Naive thymus-derived CD4-positive, alpha-beta T cell (primary cell): Measurements from ENCODE around the gene SQOR. TPM values are rescaled to one million over a fixed set of nuclear protein-coding genes. Genes with fewer than 3 reads are reported as not detected.

Experiments used
- ATAC-seq: fragments of 150-1000 bp; cut with Tn5 transposase; 2 replicates; pipeline ENCODE4 v1.10.0; 2021; ENCODE audit warnings: mild to moderate bottlenecking, moderate library complexity
- CTCF ChIA-PET: fragments of 350-600 bp; sonication (Branson Sonifier 250); formaldehyde crosslinking; loops from one replicate; lab custom pipeline; 2021; ENCODE audit warnings: antibody characterized with exemption; lab: Charles Lee
- POLR2A ChIA-PET: fragments of 350-600 bp; sonication (Branson Sonifier 250); formaldehyde crosslinking; loops from one replicate; lab custom pipeline; 2021; ENCODE audit warnings: antibody characterized with exemption, inconsistent platforms; lab: Charles Lee
- DNase-seq, 9 donors: peaks; one replicate each; pipeline versions ENCODE4 v3.0.0 to v3.0.0-alpha.2; 2020 to 2022; ENCODE audit warnings: mixed read lengths in 1 of 9
- H3K27ac ChIP-seq: one replicate; pipeline ENCODE4 v1.7.0; 2013; ENCODE audit warnings: mild to moderate bottlenecking, low read depth, low read length, moderate library complexity
- H3K27me3 ChIP-seq, 2 donors: one replicate each; pipeline ENCODE4 v1.7.0; 2013; ENCODE audit warnings: low read length in 2 of 2, mild to moderate bottlenecking in 2 of 2, moderate library complexity in 2 of 2; ENCODE audit not compliant: control insufficient read depth in 2 of 2, insufficient read depth in 2 of 2
- H3K36me3 ChIP-seq, 3 experiments: 1 replicate in 2 of 3; 2 replicates in 1 of 3; pipeline ENCODE4 v1.7.0; 2013; ENCODE audit warnings: low read length in 3 of 3, mild to moderate bottlenecking in 3 of 3, moderate library complexity in 1 of 3; ENCODE audit not compliant: insufficient read depth in 3 of 3, control insufficient read depth in 2 of 3
- H3K4me1 ChIP-seq, 2 donors: one replicate each; pipeline ENCODE4 v1.7.0; 2013; ENCODE audit warnings: low read length in 2 of 2, mild to moderate bottlenecking in 2 of 2, moderate library complexity in 1 of 2; ENCODE audit not compliant: control insufficient read depth in 2 of 2, insufficient read depth in 2 of 2
- H3K4me3 ChIP-seq: 2 replicates; pipeline ENCODE4 v1.7.0; 2013; ENCODE audit warnings: mild to moderate bottlenecking, low read length
- H3K9me3 ChIP-seq, 3 experiments: 1 replicate in 2 of 3; 2 replicates in 1 of 3; pipeline ENCODE4 v1.7.0; 2013; ENCODE audit warnings: low read length in 3 of 3; ENCODE audit not compliant: control insufficient read depth in 2 of 3
- H3K27ac Mint-ChIP-seq, 9 donors: one replicate each; pipeline ENCODE4 v1.8.0; 2020 to 2022; ENCODE audit warnings: mixed read lengths in 9 of 9, mild to moderate bottlenecking in 8 of 9, moderate library complexity in 5 of 9, inconsistent platforms in 2 of 9
- H3K27me3 Mint-ChIP-seq, 5 donors: one replicate each; pipeline ENCODE4 v1.8.0; 2021 to 2022; ENCODE audit warnings: mixed read lengths in 5 of 5, mild to moderate bottlenecking in 1 of 5
- H3K36me3 Mint-ChIP-seq, 5 donors: one replicate each; pipeline ENCODE4 v1.8.0; 2020 to 2022; ENCODE audit warnings: mixed read lengths in 5 of 5, mild to moderate bottlenecking in 3 of 5, inconsistent platforms in 1 of 5
- H3K4me1 Mint-ChIP-seq, 7 donors: one replicate each; pipeline ENCODE4 v1.8.0; 2020 to 2022; ENCODE audit warnings: mixed read lengths in 7 of 7, mild to moderate bottlenecking in 3 of 7, inconsistent platforms in 1 of 7
- H3K4me3 Mint-ChIP-seq, 10 donors: one replicate each; pipeline ENCODE4 v1.8.0; 2020 to 2022; ENCODE audit warnings: mild to moderate bottlenecking in 10 of 10, mixed read lengths in 10 of 10, moderate library complexity in 6 of 10, inconsistent platforms in 2 of 10
- H3K9me3 Mint-ChIP-seq, 11 donors: one replicate each; pipeline ENCODE4 v1.8.0; 2020 to 2022; ENCODE audit warnings: mixed read lengths in 11 of 11, mild to moderate bottlenecking in 4 of 11, inconsistent platforms in 1 of 11, moderate library complexity in 1 of 11
- intact Hi-C, 2 donors: fragments of 100-400 bp; cut with micrococcal nuclease; formaldehyde crosslinking; loops; one replicate each; pipeline ENCODE4 v1.15.1; 2023
- polyA plus RNA-seq, 2 donors: library from polyadenylated mRNA; unstranded; fragments of 300-500 nt; fragmentation: Illumina TruSeq; gene quantifications; one replicate each; pipeline ENCODE4 v1.2.3, GENCODE V29; 2021
- total RNA-seq, 6 experiments: library from RNA in 5 of 6; stranded (reverse) in 5 of 6; gene quantifications; 1 replicate in 5 of 6; 2 replicates in 1 of 6; pipeline ENCODE4 v1.2.3 and lab custom pipeline; 2021 to 2026

Gene SQOR
- total and polyA plus RNA-seq, 7 experiments from 2014 or later: 20.6 to 115 (median 45.1) TPM

- H3K9me3 ChIP-seq: no peaks in the 10 kb centered on the region
- Mint-ChIP-seq H3K27ac (no peak overlapping the region), H3K4me3 (no peak overlapping the region), H3K27me3 (peaks cover 29 to 32% (median 30%) of the 10 kb centered on the region in 5 donors), H3K36me3 (no peaks in the 10 kb centered on the region), H3K4me1 (peaks cover 0 to 4% (median 2%) of the 10 kb centered on the region in 7 donors), H3K9me3 (peaks cover 0 to 3% (median 0%) of the 10 kb centered on the region in 11 donors)
- no peaks in the 10 kb centered on the region for H3K4me1 ChIP-seq
- no peak overlapping the region for H3K27ac ChIP-seq
- ChIA-PET CTCF (interaction anchor here (0.7 kb wide), 1 partner anchor 26 kb away, joined by 3 read pairs; no protein-coding TSS in a partner anchor), POLR2A (interaction anchor here (0.6 kb wide), 1 partner anchor 11 kb away, joined by 3 read pairs; no protein-coding TSS in a partner anchor)
- no peak for DNase-seq
- ATAC-seq: no peak
- H3K36me3 ChIP-seq: no peaks in the 10 kb centered on the region
- H3K4me3 ChIP-seq: no peak overlapping the region
- intact Hi-C loops: no loop called here
- H3K27me3 ChIP-seq: peaks cover 0 to 5% of the 10 kb centered on the region in 2 donors
These were observed 84.7 kb downstream of the SQOR start for GRCh38 chr15:45719490-45719889.

GRCh38 chr15:45720183-45720582 lies 85.4 kb downstream of the SQOR start:
- ChIA-PET CTCF (interaction anchor here (0.7 to 1.0 kb wide), 2 partner anchors 15 to 26 kb away, joined by 3 to 5 read pairs; no protein-coding TSS in a partner anchor), POLR2A (interaction anchor here (0.6 kb wide), 1 partner anchor 11 kb away, joined by 3 read pairs; no protein-coding TSS in a partner anchor)
- no peaks in the 10 kb centered on the region for H3K4me1 Mint-ChIP-seq
- intact Hi-C loops: no loop called here
- peaks cover 27 to 30% (median 30%) of the 10 kb centered on the region in 5 donors for H3K27me3 Mint-ChIP-seq
- peaks cover 0 to 3% (median 0%) of the 10 kb centered on the region in 11 donors for H3K9me3 Mint-ChIP-seq
- ATAC-seq (no peak), DNase-seq (no peak)
- Histone ChIP-seq H3K4me1 (no peaks in the 10 kb centered on the region), H3K27me3 (peaks cover 0 to 5% of the 10 kb centered on the region in 2 donors), H3K4me3 (no peak overlapping the region), H3K27ac (no peak overlapping the region), H3K36me3 (no peaks in the 10 kb centered on the region), H3K9me3 (no peaks in the 10 kb centered on the region)
- H3K36me3 Mint-ChIP-seq: no peaks in the 10 kb centered on the region
- no peak overlapping the region for H3K4me3 Mint-ChIP-seq
- no peak overlapping the region for H3K27ac Mint-ChIP-seq

- intact Hi-C loops: no loop called here
- no peak overlapping the region for H3K27ac Mint-ChIP-seq
- ATAC-seq (no peak), DNase-seq (no peak)
- H3K4me1 ChIP-seq: no peaks in the 10 kb centered on the region
- H3K27ac ChIP-seq: no peak overlapping the region
- ChIA-PET POLR2A (no interaction called here), CTCF (no interaction called here)
- H3K4me1 Mint-ChIP-seq: no peaks in the 10 kb centered on the region
- no peak overlapping the region for H3K4me3 ChIP-seq
- peaks cover 23 to 47% (median 28%) of the 10 kb centered on the region in 5 donors for H3K27me3 Mint-ChIP-seq
- no peaks in the 10 kb centered on the region for H3K27me3 ChIP-seq
- H3K36me3 Mint-ChIP-seq: no peaks in the 10 kb centered on the region
- no peaks in the 10 kb centered on the region for H3K36me3 ChIP-seq
- H3K9me3 Mint-ChIP-seq: peaks cover 0 to 3% (median 0%) of the 10 kb centered on the region in 11 donors
- H3K9me3 ChIP-seq: no peaks in the 10 kb centered on the region
- no peak overlapping the region for H3K4me3 Mint-ChIP-seq
These were observed 93.8 kb downstream of the SQOR start for GRCh38 chr15:45728641-45729040.

- DNase-seq (no peak), ATAC-seq (no peak)
- Mint-ChIP-seq H3K36me3 (no peaks in the 10 kb centered on the region), H3K9me3 (peaks cover 0 to 3% (median 0%) of the 10 kb centered on the region in 11 donors), H3K4me3 (no peak overlapping the region), H3K27ac (no peak overlapping the region), H3K27me3 (peaks cover 23 to 47% (median 28%) of the 10 kb centered on the region in 5 donors), H3K4me1 (no peaks in the 10 kb centered on the region)
- intact Hi-C loops: no loop called here
- H3K4me1 ChIP-seq: no peaks in the 10 kb centered on the region
- no peaks in the 10 kb centered on the region for H3K36me3 ChIP-seq
- ChIA-PET POLR2A (no interaction called here), CTCF (no interaction called here)
- H3K9me3 ChIP-seq: no peaks in the 10 kb centered on the region
- H3K4me3 ChIP-seq: no peak overlapping the region
- no peaks in the 10 kb centered on the region for H3K27me3 ChIP-seq
- no peak overlapping the region for H3K27ac ChIP-seq
These were observed 94.3 kb downstream of the SQOR start for GRCh38 chr15:45729141-45729540.

- intact Hi-C loops: no loop called here
These were observed 96.5 kb downstream of the SQOR start for GRCh38 chr15:45731343-45731742.

GRCh38 chr15:45732662-45733061 lies 97.8 kb downstream of the SQOR start:
- H3K27ac Mint-ChIP-seq: no peak overlapping the region
- Histone ChIP-seq H3K4me1 (no peaks in the 10 kb centered on the region), H3K27me3 (peaks cover 0 to under 1% of the 10 kb centered on the region in 2 donors), H3K27ac (no peak overlapping the region), H3K9me3 (no peaks in the 10 kb centered on the region), H3K4me3 (no peak overlapping the region), H3K36me3 (no peaks in the 10 kb centered on the region)
- intact Hi-C loops: no loop called here
- H3K27me3 Mint-ChIP-seq: peaks cover 14 to 34% (median 23%) of the 10 kb centered on the region in 5 donors
- H3K36me3 Mint-ChIP-seq: no peaks in the 10 kb centered on the region
- no peak overlapping the region for H3K4me3 Mint-ChIP-seq
- ChIA-PET POLR2A (no interaction called here), CTCF (no interaction called here)
- DNase-seq (no peak), ATAC-seq (no peak)
- H3K4me1 Mint-ChIP-seq: no peaks in the 10 kb centered on the region
- H3K9me3 Mint-ChIP-seq: no peaks in the 10 kb centered on the region

More at GRCh38 chr15:45731343-45731742, 96.5 kb downstream of the SQOR start:
- CTCF ChIA-PET: no interaction called here
- no peak for ATAC-seq
- Mint-ChIP-seq H3K36me3 (no peaks in the 10 kb centered on the region), H3K27ac (no peak overlapping the region), H3K4me3 (no peak overlapping the region), H3K4me1 (no peaks in the 10 kb centered on the region), H3K27me3 (peaks cover 21 to 44% (median 23%) of the 10 kb centered on the region in 5 donors), H3K9me3 (no peaks in the 10 kb centered on the region)
- no peaks in the 10 kb centered on the region for H3K27me3 ChIP-seq
- no peak for DNase-seq
- H3K4me3 ChIP-seq: no peak overlapping the region
- POLR2A ChIA-PET: no interaction called here
- H3K36me3 ChIP-seq: no peaks in the 10 kb centered on the region
- H3K4me1 ChIP-seq: no peaks in the 10 kb centered on the region
- no peak overlapping the region for H3K27ac ChIP-seq
- no peaks in the 10 kb centered on the region for H3K9me3 ChIP-seq

GRCh38 chr15:45734260-45734711 lies 99.5 kb downstream of the SQOR start:
- no peak overlapping the region for H3K27ac Mint-ChIP-seq

More at GRCh38 chr15:45734260-45734711, 99.5 kb downstream of the SQOR start:
- ChIA-PET CTCF (no interaction called here), POLR2A (no interaction called here)
- ATAC-seq: no peak
- Mint-ChIP-seq H3K36me3 (no peaks in the 10 kb centered on the region), H3K4me1 (no peaks in the 10 kb centered on the region), H3K9me3 (peaks cover 0 to 3% (median 0%) of the 10 kb centered on the region in 11 donors), H3K4me3 (no peak overlapping the region), H3K27me3 (peaks cover 16 to 32% (median 28%) of the 10 kb centered on the region in 5 donors)
- intact Hi-C loops: no loop called here
- Histone ChIP-seq H3K27ac (no peak overlapping the region), H3K4me1 (no peaks in the 10 kb centered on the region), H3K27me3 (peaks cover 0 to 2% of the 10 kb centered on the region in 2 donors), H3K4me3 (no peak overlapping the region), H3K9me3 (no peaks in the 10 kb centered on the region), H3K36me3 (no peaks in the 10 kb centered on the region)
- DNase-seq: no peak
